ENCODE results near the gene HOXA5.

The HOXA5 gene

DNA sequence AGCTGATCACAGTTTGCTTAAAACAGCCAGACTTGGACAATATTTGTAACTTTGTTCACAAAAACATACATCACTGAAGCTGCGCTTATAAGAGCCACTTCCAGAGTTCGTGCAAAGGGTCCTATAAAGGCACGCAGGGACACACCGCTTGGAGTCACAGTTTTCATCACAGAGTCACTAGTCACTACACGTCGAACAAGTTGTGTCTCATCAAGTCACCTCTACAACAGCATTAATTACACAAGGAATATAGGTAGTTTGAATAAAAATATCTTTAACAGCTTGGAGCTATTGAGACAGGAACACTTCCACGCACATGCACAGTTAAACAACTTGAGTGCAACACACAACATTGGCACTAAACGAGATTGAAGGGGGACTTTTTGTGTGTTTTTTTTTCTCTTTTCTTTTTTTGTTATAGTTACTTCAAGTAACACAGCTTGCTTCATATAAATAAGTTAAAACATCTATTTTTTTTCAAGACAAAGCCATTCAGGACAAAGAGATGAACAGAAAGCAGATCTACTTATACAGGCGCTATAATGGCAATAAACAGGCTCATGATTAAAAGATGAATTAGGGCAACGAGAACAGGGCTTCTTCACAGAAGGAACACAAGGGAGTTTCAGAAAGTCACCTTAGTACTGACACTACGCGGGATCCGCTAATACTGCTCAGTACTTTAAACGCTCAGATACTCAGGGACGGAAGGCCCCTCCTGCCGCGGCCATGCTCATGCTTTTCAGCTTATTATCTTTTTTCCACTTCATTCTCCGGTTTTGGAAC is 2.2 kb downstream of the HOXA5 start:
- in situ Hi-C loops (cut with MboI; ENCODE audit: low sequenced_read_pairs) = no loop called here

DNA sequence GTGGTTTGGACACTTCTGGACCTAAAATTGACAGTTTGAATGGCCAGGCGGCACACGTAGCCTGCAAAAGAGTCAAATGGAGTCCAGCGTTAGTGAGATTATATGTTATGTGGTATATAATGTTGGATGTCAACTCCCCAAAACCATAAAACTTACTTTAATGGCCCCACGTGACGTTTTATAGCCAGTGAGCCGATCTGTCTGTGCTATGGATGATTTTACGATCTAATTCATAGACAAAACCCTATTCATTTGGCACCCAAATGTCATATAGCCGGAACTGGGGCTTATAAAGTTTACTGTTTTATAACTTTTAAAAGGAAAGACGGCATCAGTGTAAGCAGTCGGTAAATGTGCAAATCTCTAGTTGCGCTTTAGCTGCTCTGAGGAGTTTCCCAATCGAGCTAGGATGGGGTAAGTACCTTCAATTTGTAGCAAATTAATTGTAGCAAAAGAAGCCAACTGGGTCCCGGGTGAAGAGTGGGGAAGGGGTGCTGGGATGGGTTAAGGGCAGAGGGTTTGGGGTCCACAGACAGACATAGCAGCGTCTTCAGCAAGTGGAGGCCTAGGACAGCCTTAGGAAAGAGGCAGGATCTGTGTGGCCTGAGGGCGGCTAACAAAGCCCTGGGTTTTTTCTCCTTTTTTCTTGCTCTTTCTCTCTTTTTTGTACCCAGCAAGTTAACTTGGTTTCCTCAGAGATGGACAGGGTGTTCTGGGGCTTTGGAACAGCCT is 3.2 kb downstream of the HOXA5 start:
- in situ Hi-C loops (cut with MboI; ENCODE audit: low sequenced_read_pairs) = no loop called here

DNA sequence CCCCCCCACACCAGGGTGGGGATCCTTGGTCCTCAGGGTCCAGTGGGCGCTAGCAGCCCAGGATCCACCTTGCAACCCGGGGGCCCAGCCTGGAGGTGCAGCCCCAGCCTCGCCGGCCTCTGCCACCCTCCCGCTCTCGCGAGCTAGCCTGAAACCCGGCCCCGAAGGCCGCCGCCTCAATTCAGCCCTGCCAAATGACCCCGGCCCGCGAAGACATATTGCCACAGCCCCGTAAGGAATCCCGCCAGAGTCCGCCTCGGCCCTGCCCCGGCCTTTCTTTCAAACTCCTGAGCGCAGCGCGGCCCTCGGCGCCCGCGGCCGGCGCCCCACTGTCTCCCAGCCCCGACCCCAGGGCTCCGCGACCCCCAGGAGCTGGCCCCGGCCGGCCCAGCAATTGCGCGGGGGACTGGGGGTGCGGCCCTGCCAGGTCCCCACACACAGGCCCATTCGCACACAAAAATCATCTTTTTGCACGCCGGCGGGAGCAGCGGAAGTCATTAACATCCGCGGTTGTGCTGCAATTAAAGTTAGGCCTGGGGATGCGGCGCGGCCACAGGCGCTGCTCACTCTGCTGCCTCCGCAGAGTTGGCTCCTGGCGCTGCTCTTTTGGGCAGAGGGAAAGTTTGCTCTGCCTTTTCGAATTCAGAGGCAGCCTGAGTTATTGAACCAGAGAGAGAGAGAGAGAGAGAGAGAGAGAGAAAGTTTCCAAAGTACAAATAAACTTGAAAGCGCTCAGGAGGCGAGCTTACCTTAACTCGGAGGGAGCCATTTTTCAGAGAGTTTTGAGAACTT is 4.0 kb downstream of the HOXA5 start:
- in situ Hi-C loops (cut with MboI; ENCODE audit: low sequenced_read_pairs) = no loop called here

DNA sequence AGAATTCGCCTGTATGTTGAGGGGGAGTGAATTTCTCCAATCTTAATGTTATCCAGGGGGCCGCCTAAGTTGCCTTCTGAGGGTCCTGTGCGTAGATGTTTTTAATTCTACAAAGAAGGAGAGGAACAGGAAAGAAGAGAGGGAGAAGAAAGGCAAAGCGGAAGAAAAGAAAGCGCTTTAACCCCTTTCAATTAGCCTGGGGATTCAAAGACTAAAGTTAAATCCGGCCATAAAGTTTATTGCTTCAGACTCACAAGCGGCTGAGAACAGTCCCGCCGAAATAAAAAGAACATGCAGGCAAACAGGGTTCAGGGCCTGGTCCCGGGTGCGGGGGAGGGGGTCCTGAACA is 4.5 kb downstream of the HOXA5 start:
- in situ Hi-C loops (cut with MboI; ENCODE audit: low sequenced_read_pairs) = no loop called here

DNA sequence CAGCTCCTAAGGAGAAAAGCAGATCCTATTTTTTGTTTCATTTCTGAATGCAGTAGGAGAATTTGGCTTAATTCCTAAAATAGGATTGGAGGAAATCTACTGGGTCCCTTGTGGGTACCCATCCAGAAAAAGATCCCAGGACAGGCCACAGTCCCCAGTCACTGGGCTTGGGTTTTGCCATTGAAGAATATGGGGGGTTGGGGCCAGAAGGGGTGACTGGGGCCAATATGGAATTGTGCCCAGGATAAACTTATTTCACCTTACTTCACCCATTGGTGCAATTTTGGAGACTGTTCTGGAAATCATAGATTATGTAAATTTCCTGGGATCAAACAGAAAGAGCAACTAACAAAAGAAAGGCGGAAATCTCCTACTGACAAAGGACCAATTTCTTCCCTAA is 5.0 kb downstream of the HOXA5 start:
- in situ Hi-C loops (cut with MboI; ENCODE audit: low sequenced_read_pairs) = no loop called here

DNA sequence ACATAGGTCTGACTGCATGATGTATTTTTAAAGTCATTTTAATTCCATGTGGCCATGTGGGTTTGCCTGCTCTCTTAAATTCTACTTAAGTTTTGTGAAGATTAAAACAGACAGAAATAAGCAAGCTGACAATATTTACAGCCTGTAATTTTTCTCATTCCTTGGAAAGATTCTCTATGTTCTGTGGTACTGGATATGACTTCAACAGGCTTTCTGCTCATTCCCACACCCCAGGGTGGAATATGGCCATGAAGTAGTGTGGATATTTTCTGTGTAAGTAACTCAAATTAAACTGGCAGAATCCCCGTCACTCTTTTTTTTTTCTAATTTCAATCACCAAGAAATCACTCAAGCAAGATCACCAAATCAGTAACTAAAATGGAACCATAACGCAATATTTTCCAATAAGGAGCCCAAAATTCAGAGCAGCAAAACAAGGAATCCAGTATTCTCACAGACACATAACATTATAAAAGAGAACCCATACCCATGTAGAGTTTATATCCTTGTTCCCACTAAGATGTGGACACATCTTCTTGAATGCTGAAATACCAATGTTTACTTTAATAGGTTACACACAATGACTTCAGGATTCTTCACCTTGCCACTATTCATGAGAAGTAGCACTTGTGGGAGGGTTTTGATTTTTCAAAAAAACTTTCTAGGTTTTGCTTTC is 5.7 kb downstream of the HOXA5 start:
- in situ Hi-C loops (cut with MboI; ENCODE audit: low sequenced_read_pairs) = no loop called here

DNA sequence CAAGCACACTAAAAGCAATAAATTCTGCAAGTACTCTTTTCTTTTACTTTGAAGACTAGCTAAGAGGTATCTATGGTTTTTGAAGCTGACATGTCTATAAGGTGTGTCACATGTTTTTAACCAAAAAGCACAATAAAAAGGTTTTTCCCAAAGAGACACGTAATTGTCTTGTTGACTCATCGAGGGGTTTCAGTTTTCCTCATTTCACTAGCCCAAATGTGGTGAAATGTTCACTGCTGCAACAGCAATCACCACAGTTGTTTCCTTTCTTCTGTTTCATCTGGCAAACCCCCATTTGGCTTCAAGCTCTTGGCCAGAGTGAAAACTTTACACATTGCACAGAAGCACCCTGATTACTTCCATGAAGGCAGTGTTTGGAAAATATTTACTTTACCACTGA is 9.1 kb downstream of the HOXA5 start:
- in situ Hi-C loops (cut with MboI; ENCODE audit: low sequenced_read_pairs) = no loop called here

DNA sequence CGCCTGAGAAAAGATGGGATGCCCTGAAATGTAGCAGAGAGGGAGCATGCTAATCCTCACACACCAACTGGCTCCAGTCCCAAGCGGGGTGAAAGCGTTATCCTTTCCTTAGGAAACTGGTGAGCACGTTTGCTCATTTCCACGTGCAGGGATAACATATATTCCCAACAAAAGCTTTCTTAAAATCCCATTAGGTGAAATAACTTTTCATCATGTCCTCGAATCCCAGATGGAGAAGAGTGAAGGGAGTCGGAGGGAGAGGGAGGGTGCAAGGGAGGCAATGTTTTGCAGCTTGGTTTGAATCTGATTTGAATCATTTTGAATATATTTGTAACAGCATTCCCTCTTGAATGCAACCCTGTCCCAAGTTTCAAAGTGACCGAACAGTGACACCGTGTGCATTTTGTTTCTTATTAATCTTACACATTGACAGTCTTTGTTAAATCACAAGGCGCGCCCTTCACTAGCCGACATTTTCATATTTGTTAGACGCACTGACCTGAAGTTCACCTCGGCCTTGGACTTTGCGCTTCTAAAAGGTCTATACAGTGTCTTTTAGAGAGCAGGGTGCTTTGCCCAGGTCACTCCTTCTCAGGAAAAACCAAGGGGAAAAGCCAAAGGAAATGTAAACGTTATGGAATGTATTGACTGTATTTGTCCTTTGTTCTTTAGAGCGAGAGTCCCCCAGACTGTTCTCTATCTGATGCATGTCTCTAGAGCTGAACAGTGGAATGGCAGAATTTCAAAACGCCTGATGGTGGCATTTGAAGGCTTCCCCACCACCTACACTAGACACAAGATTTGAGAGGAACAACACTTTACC is 9.9 kb downstream of the HOXA5 start:
- in situ Hi-C loops (cut with MboI; ENCODE audit: low sequenced_read_pairs) = no loop called here

DNA sequence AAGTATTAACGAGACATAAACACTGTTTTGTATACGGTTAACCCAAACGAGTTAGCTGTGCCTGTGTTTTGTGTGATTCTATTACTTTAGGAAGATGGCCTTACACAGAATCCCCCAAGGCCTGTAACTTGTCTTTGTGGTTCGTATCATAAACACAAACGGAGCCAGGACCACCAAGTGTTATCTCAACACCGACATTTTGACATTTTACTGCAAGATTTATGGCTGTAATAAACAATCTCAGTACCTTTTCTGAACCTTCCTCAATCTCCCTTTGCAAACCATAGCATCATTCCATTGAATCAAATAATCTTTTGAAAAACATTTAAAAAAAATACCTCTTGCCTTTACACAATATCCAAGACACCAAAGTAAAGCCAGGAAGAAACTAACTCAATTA is 10.5 kb downstream of the HOXA5 start:
- in situ Hi-C loops (cut with MboI; ENCODE audit: low sequenced_read_pairs) = no loop called here

DNA sequence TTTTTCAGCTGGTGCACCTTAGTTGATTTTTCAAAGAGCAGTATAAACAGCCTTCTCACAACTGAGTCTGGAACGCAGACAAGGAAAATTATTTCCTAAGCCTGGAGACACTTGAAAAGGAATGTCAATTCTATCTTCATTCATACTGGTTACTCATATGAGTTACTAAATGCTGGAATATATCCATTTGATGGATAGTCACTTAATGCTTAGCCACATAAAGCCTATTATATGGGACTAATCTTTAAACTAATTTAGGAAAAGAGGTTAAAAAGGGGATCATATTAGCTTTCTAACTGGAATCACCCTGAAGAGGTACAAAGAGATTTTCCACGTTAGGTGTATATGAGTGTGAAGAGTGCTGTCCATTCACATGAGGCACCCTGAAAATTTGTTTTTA is 11.3 kb downstream of the HOXA5 start:
- in situ Hi-C loops (cut with MboI; ENCODE audit: low sequenced_read_pairs) = no loop called here

DNA sequence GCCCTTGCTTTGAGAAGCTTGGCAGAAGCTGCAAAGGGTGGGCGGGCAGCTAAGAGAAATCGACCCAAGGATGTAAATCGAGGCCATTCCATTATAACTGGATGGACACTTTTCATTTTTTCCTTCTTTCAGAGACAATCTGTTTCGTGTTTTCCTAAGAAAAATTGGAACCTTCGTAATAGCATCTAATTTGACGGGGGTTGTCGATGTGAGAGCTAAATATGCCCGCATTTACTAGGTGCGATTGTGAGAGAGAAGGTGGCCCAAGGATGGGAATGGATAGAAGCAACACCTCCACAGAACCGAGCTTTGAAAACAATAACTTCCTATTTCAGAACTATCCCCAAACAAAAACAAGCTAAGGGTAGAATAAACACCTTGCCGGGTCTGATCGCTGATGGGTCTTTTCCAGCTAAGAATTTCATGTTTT is 12.1 kb downstream of the HOXA5 start:
- in situ Hi-C loops (cut with MboI; ENCODE audit: low sequenced_read_pairs) = no loop called here

DNA sequence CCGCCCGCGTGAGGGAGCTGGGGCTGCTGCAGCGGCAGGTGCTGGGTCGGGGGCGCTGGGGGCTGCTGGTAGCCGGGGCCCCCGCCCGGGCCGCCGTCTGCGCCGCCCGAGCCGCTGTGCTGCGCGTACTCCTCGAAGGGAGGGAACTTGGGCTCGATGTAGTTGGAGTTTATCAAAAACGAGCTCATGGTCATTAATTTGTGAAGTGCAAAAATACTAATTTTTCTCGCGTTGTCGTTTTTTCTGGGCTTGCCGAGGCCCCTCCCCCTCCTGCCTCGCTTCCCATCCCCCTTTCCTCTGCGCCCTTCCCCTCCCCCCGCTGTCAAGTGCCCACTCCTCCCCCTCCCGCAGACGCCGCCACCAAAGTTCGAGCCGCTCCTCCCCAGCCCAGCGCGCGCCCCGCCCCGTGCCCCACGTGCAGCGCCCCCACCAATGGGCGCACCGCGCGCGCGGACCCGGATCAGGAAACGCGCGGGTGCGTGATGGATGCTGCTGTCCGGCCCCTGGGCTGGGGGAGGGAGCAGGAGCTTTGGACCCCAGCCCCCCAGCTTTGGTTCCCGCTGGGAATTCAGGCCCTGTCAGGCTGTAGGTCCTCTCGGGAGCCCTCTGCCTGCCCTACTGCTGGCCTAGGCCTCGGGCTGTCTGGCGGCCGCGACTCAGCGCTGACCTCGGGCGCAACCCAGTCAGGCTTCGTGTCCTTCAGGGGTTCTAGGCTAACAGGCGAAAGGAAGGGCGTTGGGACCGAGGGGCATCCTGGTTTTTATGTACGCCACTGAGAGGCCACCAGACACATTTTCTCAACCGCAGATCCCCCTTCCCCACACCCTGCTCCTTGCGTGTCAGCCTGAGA is 12.7 kb downstream of the HOXA5 start, which contains the start of gene HOXA4:
Gene HOXA4, minus strand, starts transcription at position 218 of the 850 bp plus-strand sequence. Its CDS starts 24 bp downstream, at position 194.
- in situ Hi-C loops (cut with MboI; ENCODE audit: low sequenced_read_pairs) = no loop called here

DNA sequence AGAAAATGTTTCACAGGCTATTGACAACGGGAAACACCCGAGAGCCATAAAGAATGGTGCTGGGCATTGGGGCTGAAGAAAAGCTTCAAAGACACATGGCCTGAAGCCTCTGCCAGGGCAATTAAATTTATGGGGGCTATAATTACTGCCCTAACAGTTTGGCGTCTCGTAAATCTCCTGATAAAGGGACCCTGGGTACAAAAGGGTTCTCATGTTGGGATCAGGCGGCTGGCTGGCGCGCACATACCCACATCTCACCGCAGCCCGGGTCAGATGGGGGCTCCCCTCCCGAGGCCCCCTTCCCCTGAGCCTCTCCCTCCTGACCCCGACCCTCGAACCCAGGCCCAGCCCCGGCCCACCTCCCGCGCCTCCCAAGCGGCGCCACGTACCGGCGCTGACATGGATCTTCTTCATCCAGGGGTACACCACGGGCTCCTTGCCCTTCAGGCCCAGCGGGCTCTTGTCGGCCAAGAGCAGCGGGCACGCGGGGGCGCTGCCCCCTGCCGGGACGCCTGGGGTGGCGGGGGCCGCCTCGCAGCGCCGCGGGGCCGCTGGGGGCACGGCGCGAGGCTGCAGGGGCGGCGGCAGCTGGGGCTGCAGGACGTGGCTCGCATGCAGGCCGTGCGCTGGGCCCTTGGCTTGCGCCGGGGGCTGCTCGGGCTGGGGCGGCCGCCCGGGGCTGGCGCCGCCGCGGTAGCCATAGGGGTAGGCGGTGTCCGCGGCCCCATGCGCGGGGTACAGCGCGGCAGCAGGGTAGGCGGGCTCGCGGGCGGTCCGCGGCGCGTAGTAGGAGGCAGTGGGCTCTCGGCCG is 13.5 kb downstream of the HOXA5 start:
- in situ Hi-C loops (cut with MboI; ENCODE audit: low sequenced_read_pairs) = no loop called here

DNA sequence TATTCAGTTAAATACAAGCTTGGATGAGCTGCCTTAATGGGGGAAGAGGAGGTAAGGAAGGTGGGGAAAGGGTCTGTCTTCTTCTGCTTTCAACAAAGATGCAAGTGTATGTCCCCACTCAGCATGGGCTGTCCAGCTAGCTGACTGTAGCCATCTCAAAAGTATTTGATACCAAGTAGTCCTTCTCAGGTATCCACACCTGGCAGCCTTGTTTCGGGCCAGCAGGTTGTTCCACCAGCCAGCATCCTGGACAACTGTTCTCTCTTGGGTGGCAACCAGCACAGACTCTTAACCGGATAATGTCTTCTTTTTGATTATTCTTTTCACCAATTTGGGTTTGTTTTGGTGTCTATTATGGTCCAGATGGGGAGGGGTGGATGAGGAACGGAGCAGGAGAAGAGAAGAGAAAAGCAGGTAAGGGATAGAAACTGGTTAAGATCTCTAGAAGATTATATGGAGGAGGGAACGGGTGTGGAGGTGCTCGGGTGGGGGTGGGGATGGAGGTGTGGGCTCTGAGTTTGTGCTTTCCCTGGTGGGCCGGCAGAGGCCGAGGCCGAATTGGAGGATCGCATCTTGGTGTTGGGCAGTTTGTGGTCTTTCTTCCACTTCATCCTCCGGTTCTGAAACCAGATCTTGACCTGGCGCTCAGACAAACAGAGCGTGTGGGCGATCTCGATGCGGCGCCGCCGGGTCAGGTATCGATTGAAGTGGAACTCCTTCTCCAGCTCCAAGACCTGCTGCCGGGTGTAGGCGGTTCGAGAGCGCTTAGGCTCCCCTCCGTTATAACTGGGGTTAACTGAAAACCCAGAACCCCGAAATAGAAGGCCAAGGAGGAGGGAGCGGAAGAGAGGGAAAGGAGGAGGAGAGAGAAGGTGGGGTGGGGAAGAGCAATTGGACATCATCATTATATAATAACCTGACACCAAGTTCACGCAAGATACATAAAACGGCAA is 14.4 kb downstream of the HOXA5 start:
- in situ Hi-C loops (cut with MboI; ENCODE audit: low sequenced_read_pairs) = no loop called here

DNA sequence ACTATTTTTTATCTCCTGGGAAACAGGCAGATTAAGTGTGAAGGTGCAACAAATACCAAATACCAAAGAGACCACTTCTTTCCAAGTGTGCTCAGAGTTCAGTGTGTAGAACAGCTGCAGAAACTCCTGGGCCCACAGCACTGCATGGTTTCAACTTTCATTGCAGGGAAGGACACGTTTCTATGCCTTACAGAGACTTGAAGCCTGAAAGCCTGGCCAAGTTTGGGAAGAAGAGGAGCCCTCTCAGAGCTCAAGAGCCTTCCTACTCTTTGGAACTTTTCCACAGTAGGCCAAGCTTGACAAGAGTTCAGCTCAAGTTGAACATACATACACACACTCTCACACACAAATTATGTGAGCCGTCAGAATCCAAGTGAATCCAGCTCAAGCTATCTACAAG is 15.4 kb downstream of the HOXA5 start:
- in situ Hi-C loops (cut with MboI; ENCODE audit: low sequenced_read_pairs) = no loop called here

DNA sequence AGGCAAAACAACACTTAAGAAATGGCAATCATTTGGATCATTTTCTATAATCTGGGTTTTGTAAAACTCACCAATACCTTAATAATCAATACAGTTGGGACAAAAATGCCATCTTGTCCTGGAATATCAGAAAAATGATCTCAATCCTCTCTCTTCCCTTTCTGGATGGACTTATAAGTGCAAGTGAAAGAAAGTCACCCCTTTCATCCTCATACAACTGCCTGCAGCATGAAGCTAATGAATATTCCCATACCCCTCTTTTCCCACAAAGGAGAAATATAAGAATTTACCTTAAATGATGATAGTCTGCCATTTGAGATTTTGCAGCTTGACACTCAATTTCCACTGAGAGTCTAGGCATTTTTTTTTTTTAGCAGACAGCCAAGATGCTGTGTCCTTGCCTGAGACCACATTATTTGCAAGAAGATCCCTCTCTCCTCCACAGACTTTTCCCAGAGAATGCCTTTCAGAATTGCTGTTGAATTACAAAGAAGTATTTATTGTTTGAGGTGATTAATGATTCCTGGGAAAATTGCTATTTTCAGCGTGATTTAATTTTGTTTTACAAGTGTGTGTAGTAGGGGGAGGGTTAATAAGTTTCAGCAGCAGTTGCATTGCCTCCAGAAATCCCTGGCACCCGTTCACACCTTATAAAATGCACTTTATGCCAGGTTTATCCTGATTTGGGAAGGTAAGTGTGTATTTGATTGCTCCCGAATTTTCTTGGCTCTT is 16.7 kb downstream of the HOXA5 start:
- in situ Hi-C loops (cut with MboI; ENCODE audit: low sequenced_read_pairs) = no loop called here

DNA sequence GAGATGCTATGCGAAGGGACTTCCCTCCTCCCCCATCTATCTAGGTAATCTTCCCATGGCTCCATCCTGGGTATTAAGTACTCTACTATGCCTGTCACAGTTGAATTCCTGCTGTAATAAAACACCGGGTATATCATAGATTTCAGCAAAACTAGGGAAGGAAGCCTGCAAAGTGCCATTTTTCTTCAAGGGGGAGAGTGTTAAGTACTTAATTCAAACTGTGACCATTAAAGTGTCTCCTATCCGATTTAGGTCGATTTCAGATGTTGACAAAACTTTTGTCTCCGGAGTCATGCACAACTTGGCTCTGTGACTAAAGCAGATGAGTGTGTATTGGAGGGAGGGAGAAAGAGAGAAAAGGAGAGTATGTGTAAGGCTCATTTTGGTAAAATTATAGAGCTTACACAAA is 17.5 kb downstream of the HOXA5 start:
- in situ Hi-C loops (cut with MboI; ENCODE audit: low sequenced_read_pairs) = no loop called here
